ENCODE measurements around the gene PTCH1. TPM values are rescaled to one million over a fixed set of nuclear protein-coding genes. Genes with fewer than 3 reads are reported as not detected.

The PTCH1 gene
- total RNA-seq, 4 donors from 2014 or later = 4.2 to 6.9 (median 5.2) TPM

DNA sequence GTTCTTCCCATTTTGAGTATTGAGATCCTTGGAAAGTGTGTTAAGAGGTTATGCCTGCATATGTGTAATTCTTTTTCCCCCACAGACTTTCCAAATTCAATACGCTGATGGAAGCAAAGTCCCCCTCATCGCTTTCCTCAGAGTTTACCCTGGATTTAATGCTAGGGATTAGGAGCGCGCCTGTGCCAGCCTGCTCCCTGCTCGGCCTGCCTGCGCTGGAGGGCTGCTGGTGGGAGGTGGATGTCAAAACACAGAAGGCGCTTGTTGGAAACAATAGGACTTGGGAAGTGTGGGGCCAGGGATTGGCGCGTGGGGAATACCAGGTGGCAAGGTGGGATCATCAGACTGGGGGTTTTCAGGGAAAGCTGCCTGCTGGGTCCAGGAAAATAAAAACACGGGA is 39.8 kb upstream of the PTCH1 start:
- Histone ChIP-seq H3K4me3 (no peak overlapping the region), H3K4me1 (no peaks in the 10 kb centered on the region), H3K9me3 (no peaks in the 10 kb centered on the region), H3K27me3 (peaks cover 9 to 31% (median 19%) of the 10 kb centered on the region in 3 donors), H3K36me3 (no peaks in the 10 kb centered on the region), H3K27ac (no peak overlapping the region)
- in situ Hi-C loops (cut with MboI; ENCODE audit: low sequenced_read_pairs in 4 of 4) = no loop called here
- ATAC-seq (no peak), DNase-seq (no peak)
- no peak for TF ChIP-seq POLR2A (IDR thresholded peaks at IDR 0.05)
- TF ChIP-seq, protein P1, sequence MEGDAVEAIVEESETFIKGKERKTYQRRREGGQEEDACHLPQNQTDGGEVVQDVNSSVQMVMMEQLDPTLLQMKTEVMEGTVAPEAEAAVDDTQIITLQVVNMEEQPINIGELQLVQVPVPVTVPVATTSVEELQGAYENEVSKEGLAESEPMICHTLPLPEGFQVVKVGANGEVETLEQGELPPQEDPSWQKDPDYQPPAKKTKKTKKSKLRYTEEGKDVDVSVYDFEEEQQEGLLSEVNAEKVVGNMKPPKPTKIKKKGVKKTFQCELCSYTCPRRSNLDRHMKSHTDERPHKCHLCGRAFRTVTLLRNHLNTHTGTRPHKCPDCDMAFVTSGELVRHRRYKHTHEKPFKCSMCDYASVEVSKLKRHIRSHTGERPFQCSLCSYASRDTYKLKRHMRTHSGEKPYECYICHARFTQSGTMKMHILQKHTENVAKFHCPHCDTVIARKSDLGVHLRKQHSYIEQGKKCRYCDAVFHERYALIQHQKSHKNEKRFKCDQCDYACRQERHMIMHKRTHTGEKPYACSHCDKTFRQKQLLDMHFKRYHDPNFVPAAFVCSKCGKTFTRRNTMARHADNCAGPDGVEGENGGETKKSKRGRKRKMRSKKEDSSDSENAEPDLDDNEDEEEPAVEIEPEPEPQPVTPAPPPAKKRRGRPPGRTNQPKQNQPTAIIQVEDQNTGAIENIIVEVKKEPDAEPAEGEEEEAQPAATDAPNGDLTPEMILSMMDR (IDR thresholded peaks at IDR 0.05 in 4 of 5, conservative IDR thresholded peaks at IDR 0.05 in 1 of 5) = no peak
- intact Hi-C loops (cut with DNase I; ENCODE audit: low total_unique reads) = no loop called here

GRCh38 chr9:95552814-95553546 is 36.2 kb upstream of the PTCH1 start:
- no peak for TF ChIP-seq POLR2A (IDR thresholded peaks at IDR 0.05)
- TF ChIP-seq, protein P1 (IDR thresholded peaks at IDR 0.05 in 4 of 5, conservative IDR thresholded peaks at IDR 0.05 in 1 of 5) = no peak
- peak in 1 of 2 donors; percentile 12 for DNase-seq

GRCh38 chr9:95552255-95552654 is 35.5 kb upstream of the PTCH1 start:
- TF ChIP-seq, protein P1 (IDR thresholded peaks at IDR 0.05 in 4 of 5, conservative IDR thresholded peaks at IDR 0.05 in 1 of 5) = no peak
- no peak for TF ChIP-seq POLR2A (IDR thresholded peaks at IDR 0.05)
- Histone ChIP-seq H3K4me3 (no peak overlapping the region), H3K27me3 (peaks cover 9 to 31% (median 19%) of the 10 kb centered on the region in 3 donors), H3K4me1 (no peaks in the 10 kb centered on the region), H3K9me3 (no peaks in the 10 kb centered on the region), H3K27ac (no peak overlapping the region), H3K36me3 (no peaks in the 10 kb centered on the region)
- in situ Hi-C loops (cut with MboI; ENCODE audit: low sequenced_read_pairs in 4 of 4) (no loop called here), intact Hi-C loops (cut with DNase I; ENCODE audit: low total_unique reads) (no loop called here)
- DNase-seq = no peak
- no peak for ATAC-seq

More at GRCh38 chr9:95552814-95553546, 36.2 kb upstream of the PTCH1 start:
- Histone ChIP-seq H3K4me1 (no peaks in the 10 kb centered on the region), H3K27ac (no peak overlapping the region), H3K36me3 (no peaks in the 10 kb centered on the region), H3K4me3 (peak overlapping the region; percentile 25 to 38 (median 31)), H3K9me3 (no peaks in the 10 kb centered on the region), H3K27me3 (peaks cover 9 to 31% (median 19%) of the 10 kb centered on the region in 3 donors)
- in situ Hi-C loops (cut with MboI; ENCODE audit: low sequenced_read_pairs in 4 of 4) = no loop called here
- intact Hi-C loops (cut with DNase I; ENCODE audit: low total_unique reads) = no loop called here
- ATAC-seq = no peak

- no peaks in the 10 kb centered on the region for H3K4me1 ChIP-seq
- H3K36me3 ChIP-seq = no peaks in the 10 kb centered on the region
- no peak overlapping the region for H3K4me3 ChIP-seq
- ATAC-seq (no peak), DNase-seq (no peak)
- peaks cover 6 to 23% (median 19%) of the 10 kb centered on the region in 3 donors for H3K27me3 ChIP-seq
- in situ Hi-C loops (cut with MboI; ENCODE audit: low sequenced_read_pairs in 4 of 4) (no loop called here), intact Hi-C loops (cut with DNase I; ENCODE audit: low total_unique reads) (no loop called here)
- H3K9me3 ChIP-seq = no peaks in the 10 kb centered on the region
- no peak overlapping the region for H3K27ac ChIP-seq
- no peak for TF ChIP-seq POLR2A (IDR thresholded peaks at IDR 0.05)
- TF ChIP-seq, protein P1 (IDR thresholded peaks at IDR 0.05 in 4 of 5, conservative IDR thresholded peaks at IDR 0.05 in 1 of 5) = no peak
Observed at GRCh38 chr9:95551406-95551805, 34.6 kb upstream of the PTCH1 start.
